Uterus (tissue), 4 donors: ENCODE results near the gene PM20D1. TPM values are rescaled to one million over a fixed set of nuclear protein-coding genes. Genes with fewer than 3 reads are reported as not detected.

ENCODE experiments used
- DNase-seq, 2 donors: peaks; one replicate each; pipeline ENCODE4 v3.0.0-alpha.2; 2019 to 2020
- H3K27ac ChIP-seq, 2 donors: fragments of 200-600 bp; sonication (generic); 1 replicate in 1 of 2; 2 replicates in 1 of 2; pipeline ENCODE4 v1.5.1; 2016 to 2018
- H3K27me3 ChIP-seq, 2 donors: fragments of 200-600 bp; sonication (generic); one replicate each; pipeline ENCODE4 v1.5.1; 2018 to 2019; ENCODE audit warnings: control low read depth in 1 of 2
- H3K36me3 ChIP-seq, 2 donors: fragments of 200-600 bp; sonication (generic); one replicate each; pipeline ENCODE4 v1.5.1; 2019; ENCODE audit warnings: control low read depth in 1 of 2
- H3K4me1 ChIP-seq, 2 donors: fragments of 200-600 bp; sonication (generic); one replicate each; pipeline ENCODE4 v1.5.1; 2018 to 2019; ENCODE audit warnings: control low read depth in 1 of 2
- H3K4me3 ChIP-seq, 2 donors: fragments of 200-600 bp; sonication (generic); 1 replicate in 1 of 2; 2 replicates in 1 of 2; pipeline ENCODE4 v1.5.1; 2018 to 2019; ENCODE audit warnings: mild to moderate bottlenecking in 1 of 2
- H3K9me3 ChIP-seq, 2 donors: fragments of 200-600 bp; sonication (generic); one replicate each; pipeline ENCODE4 v1.5.1; 2019; ENCODE audit warnings: control low read depth in 1 of 2
- CTCF ChIP-seq, 4 experiments: fragments of 200-600 bp in 2 of 4; fragments of 450-650 bp in 2 of 4; sonication (generic) in 2 of 4; IDR thresholded peaks; one replicate each; pipeline ENCODE4 v1.5.1; 2016 to 2019; ENCODE audit warnings: antibody characterized with exemption in 4 of 4, mild to moderate bottlenecking in 2 of 4, moderate library complexity in 1 of 4
- POLR2A ChIP-seq, 2 donors: fragments of 450-650 bp; IDR thresholded peaks; one replicate each; pipeline ENCODE4 v1.6.1; 2016; ENCODE audit warnings: antibody characterized with exemption in 2 of 2, mild to moderate bottlenecking in 1 of 2, moderate library complexity in 1 of 2
- intact Hi-C: fragments of 100-400 bp; cut with DNase I; formaldehyde crosslinking; loops from one replicate; pipeline ENCODE4 v1.15.1; 2023; ENCODE audit warnings: low total_unique reads
- total RNA-seq, 4 donors: library from RNA; depleted of rRNA in 3 of 4; stranded (reverse); fragments of >200 nt in 3 of 4; gene quantifications; one replicate each; pipeline versions ENCODE4 v1.1.0 to v1.2.4, GENCODE V29; 2014 to 2023
- donor health status: DM: yes; HTN: yes; CAD: no.

PM20D1 gene
- total RNA-seq, 4 donors from 2014 or later, result 0.59 to 0.69 TPM; not detected in 2

- no peaks in the 10 kb centered on the region for H3K9me3 ChIP-seq
- TF ChIP-seq POLR2A (IDR thresholded peaks at IDR 0.05) (no peak), CTCF (IDR thresholded peaks at IDR 0.05) (no peak)
- H3K27ac ChIP-seq, result no peak overlapping the region
- no peak for DNase-seq
- H3K27me3 ChIP-seq, result no peaks in the 10 kb centered on the region
- intact Hi-C loops, result no loop called here
- H3K36me3 ChIP-seq, result no peaks in the 10 kb centered on the region
- H3K4me3 ChIP-seq, result no peak overlapping the region
- H3K4me1 ChIP-seq, result no peaks in the 10 kb centered on the region
Observed at GRCh38 chr1:205782627-205783432, 67.1 kb downstream of the PM20D1 start.

GRCh38 chr1:205780335-205780734, 69.6 kb downstream of the PM20D1 start:
- H3K27ac ChIP-seq, result no peak overlapping the region
- intact Hi-C loops, result no loop called here
- TF ChIP-seq POLR2A (IDR thresholded peaks at IDR 0.05), result no peak
- TF ChIP-seq CTCF (IDR thresholded peaks at IDR 0.05), result no peak
- H3K27me3 ChIP-seq, result no peaks in the 10 kb centered on the region
- no peaks in the 10 kb centered on the region for H3K9me3 ChIP-seq
- DNase-seq, result no peak
- H3K4me1 ChIP-seq, result no peaks in the 10 kb centered on the region
- H3K36me3 ChIP-seq, result no peaks in the 10 kb centered on the region
- H3K4me3 ChIP-seq, result no peak overlapping the region

Other genes starting within 250 kb of the PM20D1 start
- gene ELK4, start 218.1 kb downstream of the PM20D1 start, total RNA-seq, result 10 to 100 TPM; 17.9 to 97.7 (median 26.7) TPM
- gene SLC45A3, start 169.6 kb downstream of the PM20D1 start, total RNA-seq, result 1 to 10 TPM in 2 of 4 donors, under 1 TPM in 2; 0.51 to 4.1 (median 1.6) TPM
- 100 to 1,000 TPM in 3 of 4 donors, 10 to 100 TPM in 1; 59.4 to 286 (median 159) TPM for gene NUCKS1, start 100.0 kb downstream of the PM20D1 start, total RNA-seq
- gene RAB29, start 74.7 kb downstream of the PM20D1 start, total RNA-seq, result 10 to 100 TPM in 3 of 4 donors, 1 to 10 TPM in 1; 6.8 to 27.9 (median 12.1) TPM
- gene SLC41A1, start 36.9 kb downstream of the PM20D1 start, total RNA-seq, result 10 to 100 TPM in 3 of 4 donors, 1 to 10 TPM in 1; 1.0 to 35.4 (median 23.5) TPM
- gene SLC26A9, start 93.3 kb upstream of the PM20D1 start, total RNA-seq, result not detected
- gene RAB7B, start 153.3 kb upstream of the PM20D1 start, total RNA-seq, result 10 to 100 TPM in 2 of 4 donors, 1 to 10 TPM in 1, under 1 TPM in 1; 0.26 to 22.5 (median 8.0) TPM
- under 1 TPM in 1 of 4 donors, not detected in 3; 0.21 TPM for gene CTSE, start 173.8 kb upstream of the PM20D1 start, total RNA-seq
- 1 to 10 TPM in 3 of 4 donors, not detected in 1; 3.6 to 6.4 (median 5.6) TPM for gene RHEX, start 203.0 kb upstream of the PM20D1 start, total RNA-seq